ENCODE measurements around the gene SHC4.
"Not testable (repeated sequence)": the region's sequence is repeated elsewhere in the genome, so short reads cannot be mapped to it uniquely, and the experiment has no call there.

GRCh38 chr15:48854434-48854833 lies 109.3 kb downstream of the SHC4 start:
- not testable (repeated sequence) for TF ChIP-seq CTCF (IDR thresholded peaks at IDR 0.05); ESRRA (CRISPR knock-in tag; IDR thresholded peaks at IDR 0.05; ENCODE audit: borderline replicate concordance); MAX (CRISPR knock-in tag; IDR thresholded peaks at IDR 0.05); JAZF1 (CRISPR knock-in tag; IDR thresholded peaks at IDR 0.05); TEAD4 (CRISPR knock-in tag; IDR thresholded peaks at IDR 0.05)
